ENCODE data around the gene NXPH4. TPM values are rescaled to one million over a fixed set of nuclear protein-coding genes. Genes with fewer than 3 reads are reported as not detected.

NXPH4 gene
- total RNA-seq, 1 donor from 2014 or later: 1.0 TPM

- intact Hi-C loops (cut with micrococcal nuclease): no loop called here
Measured at GRCh38 chr12:57230381-57231155, 14.0 kb downstream of the NXPH4 start.

GRCh38 chr12:57231276-57232021 is 14.9 kb downstream of the NXPH4 start:
- intact Hi-C loops (cut with micrococcal nuclease): no loop called here

- intact Hi-C loops (cut with micrococcal nuclease): no loop called here
Measured at GRCh38 chr12:57232156-57232756, 15.7 kb downstream of the NXPH4 start.

GRCh38 chr12:57233357-57234232 is 17.0 kb downstream of the NXPH4 start:
- intact Hi-C loops (cut with micrococcal nuclease): no loop called here

- intact Hi-C loops (cut with micrococcal nuclease): no loop called here
Measured at GRCh38 chr12:57234233-57234570, 17.6 kb downstream of the NXPH4 start.

- intact Hi-C loops (cut with micrococcal nuclease): no loop called here
Measured at GRCh38 chr12:57234571-57235016, 18.0 kb downstream of the NXPH4 start.

- intact Hi-C loops (cut with micrococcal nuclease): no loop called here
Measured at GRCh38 chr12:57235017-57235727, 18.6 kb downstream of the NXPH4 start.

- intact Hi-C loops (cut with micrococcal nuclease): no loop called here
Measured at GRCh38 chr12:57235728-57236131, 19.1 kb downstream of the NXPH4 start.

GRCh38 chr12:57236201-57236924 is 19.8 kb downstream of the NXPH4 start:
- intact Hi-C loops (cut with micrococcal nuclease): no loop called here

- intact Hi-C loops (cut with micrococcal nuclease): no loop called here
Measured at GRCh38 chr12:57236925-57237595, 20.5 kb downstream of the NXPH4 start.

- intact Hi-C loops (cut with micrococcal nuclease): no loop called here
Measured at GRCh38 chr12:57237596-57237931, 21.0 kb downstream of the NXPH4 start.

- intact Hi-C loops (cut with micrococcal nuclease): loop anchor here (2.0 kb wide), 1 partner anchor 113 kb away; no protein-coding TSS in a partner anchor
Measured at GRCh38 chr12:57237932-57238853, 21.6 kb downstream of the NXPH4 start.

- intact Hi-C loops (cut with micrococcal nuclease): loop anchor here (1.0 to 2.0 kb wide), 4 partner anchors 10 to 114 kb away; partner anchors contain the start of gene SHMT2
Measured at GRCh38 chr12:57238854-57239554, 22.4 kb downstream of the NXPH4 start.

GRCh38 chr12:57239587-57240065 is 23.0 kb downstream of the NXPH4 start:
- intact Hi-C loops (cut with micrococcal nuclease): loop anchor here (1.0 to 2.0 kb wide), 4 partner anchors 10 to 115 kb away; partner anchors contain the start of gene SHMT2

GRCh38 chr12:57240066-57240921 is 23.7 kb downstream of the NXPH4 start:
- intact Hi-C loops (cut with micrococcal nuclease): no loop called here

GRCh38 chr12:57240926-57241401 is 24.4 kb downstream of the NXPH4 start:
- intact Hi-C loops (cut with micrococcal nuclease): no loop called here
